GM10847 (cell line): ENCODE data around the gene GGT1.

Source experiments
- POLR2A ChIP-seq: IDR thresholded peaks from 2 replicates; pipeline ENCODE4 v1.6.1; 2011; ENCODE audit not compliant: insufficient read length; ENCODE audit errors: extremely low read depth

Gene GGT1

DNA sequence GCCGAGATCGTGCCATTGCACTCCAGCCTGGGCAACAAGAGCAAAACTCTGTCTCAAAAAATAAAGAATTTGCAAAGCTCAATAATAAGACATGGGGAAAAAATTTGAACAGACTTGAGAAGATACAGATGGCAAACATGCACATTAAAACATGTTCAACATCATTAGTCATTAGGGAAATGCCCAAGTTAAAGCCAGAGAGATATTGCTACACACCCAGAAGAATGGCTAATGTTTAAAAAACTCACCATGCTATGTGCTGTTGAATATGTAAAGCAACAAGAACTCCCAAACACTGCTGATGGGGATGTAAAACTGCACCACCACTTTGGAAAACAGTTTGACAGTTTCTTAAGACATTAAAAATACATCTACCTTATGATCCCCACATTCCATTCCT lies 22.7 kb upstream of the GGT1 start:
- TF ChIP-seq POLR2A: no peak

DNA sequence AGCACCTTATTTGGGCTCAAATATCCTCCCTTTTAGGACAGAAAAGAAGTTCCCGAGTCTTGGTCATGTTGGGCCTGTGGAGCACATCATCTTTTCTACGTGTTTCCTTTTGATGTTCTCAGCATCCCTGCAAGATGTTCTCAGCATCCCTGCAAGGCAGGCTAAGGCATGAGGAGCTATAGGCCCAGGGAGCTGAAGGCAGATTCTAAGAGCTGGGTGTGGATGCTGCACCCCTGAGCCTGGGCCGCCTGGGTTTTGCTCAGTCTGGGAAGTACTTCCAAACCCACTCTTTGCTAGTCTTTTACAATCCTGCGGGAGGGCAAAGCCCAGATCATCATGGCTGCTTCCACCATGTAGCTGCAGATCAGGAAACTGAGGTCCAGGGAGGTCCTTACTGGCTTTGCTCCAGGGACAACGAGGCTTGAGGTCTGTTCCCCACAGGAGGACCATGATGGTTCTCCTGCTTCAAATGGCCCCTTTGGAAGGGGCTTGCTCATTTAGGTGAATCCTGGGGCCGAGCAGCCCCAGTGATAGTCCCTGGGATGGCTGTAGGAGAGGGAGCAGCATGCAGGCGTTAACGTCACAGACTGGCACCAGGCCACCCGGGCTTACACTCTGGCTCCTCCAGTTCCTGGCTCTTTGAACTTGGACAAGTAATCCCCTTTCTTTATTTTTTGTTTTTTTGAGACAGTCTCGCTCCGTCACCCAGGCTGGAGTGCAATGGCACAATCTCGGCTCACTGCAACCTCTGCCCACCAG lies 20.8 kb upstream of the GGT1 start:
- TF ChIP-seq POLR2A: no peak

DNA sequence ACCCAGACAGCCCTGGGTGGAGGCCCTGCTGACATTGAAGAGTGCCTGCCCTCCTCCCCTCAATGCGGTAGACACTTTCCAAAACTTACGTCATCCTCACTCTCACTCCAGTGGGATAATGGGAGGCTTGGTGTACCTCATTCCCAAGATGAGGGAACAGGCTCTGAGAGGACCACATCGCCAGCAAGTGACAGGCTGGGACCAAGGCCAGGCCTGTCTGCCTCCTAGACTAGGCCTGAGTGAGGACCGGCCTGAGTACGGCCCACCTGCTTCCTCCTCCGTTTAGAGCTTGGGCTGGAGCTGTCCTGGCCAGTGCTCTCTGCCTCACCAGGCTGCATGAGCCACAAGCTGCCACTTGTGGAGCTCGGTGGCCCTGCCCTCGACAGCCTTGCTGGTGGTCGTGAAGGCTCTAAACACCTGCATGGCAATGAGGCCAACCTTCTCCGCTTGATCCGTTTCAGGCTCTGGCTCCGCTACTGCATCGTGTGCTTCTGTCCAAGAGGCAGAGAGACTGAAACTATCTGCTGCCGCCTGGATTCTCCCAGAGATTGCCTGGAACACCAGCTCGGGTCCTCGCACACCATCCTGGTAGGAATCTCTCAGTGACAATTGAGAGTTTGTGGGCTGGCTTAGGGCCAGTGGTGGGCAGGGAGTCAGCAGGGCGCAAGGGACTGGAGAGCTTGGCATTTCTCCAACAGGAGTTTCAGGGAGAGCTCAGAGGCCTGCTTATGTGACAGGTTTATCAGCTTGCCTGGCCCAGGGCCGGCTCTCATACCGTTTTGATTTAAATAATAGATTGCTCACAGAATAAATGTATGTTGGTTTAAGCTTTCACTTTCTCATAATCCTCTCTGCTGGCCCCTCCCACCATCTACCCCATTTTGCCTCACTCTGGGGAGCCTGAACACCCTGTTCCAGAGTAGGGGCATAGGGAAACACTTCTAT lies 19.5 kb upstream of the GGT1 start:
- TF ChIP-seq POLR2A: no peak

DNA sequence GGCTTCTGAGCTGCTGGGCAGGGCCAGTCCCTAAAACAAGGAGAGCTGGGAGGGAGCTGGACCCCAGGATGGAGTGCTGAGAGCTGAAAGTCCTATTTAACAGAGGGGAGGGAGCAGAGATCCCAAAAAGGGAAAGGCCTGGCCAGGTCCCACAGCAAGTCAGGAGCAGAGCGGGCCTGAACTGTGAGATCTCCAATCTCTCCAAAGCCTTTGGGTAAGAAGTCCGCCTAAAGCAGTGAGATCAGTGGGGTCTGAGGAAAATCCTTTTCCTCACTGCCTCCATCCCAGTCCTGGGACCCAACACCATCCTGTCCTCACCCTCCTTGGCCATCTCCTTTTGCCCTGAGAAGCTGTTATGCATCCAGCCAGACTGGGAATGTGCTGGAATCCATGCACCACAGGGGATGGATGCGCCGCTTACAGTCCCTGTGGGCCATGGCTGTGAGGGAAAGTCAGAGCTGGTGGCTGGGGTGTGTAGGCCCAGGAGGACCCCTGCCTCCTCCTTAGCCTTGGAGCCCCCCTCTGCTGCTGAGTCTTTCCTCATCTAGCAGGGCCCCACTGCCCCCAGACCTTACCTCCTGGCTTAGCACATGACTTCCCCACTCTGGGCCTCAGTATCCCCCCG lies 18.7 kb upstream of the GGT1 start:
- TF ChIP-seq POLR2A: no peak

DNA sequence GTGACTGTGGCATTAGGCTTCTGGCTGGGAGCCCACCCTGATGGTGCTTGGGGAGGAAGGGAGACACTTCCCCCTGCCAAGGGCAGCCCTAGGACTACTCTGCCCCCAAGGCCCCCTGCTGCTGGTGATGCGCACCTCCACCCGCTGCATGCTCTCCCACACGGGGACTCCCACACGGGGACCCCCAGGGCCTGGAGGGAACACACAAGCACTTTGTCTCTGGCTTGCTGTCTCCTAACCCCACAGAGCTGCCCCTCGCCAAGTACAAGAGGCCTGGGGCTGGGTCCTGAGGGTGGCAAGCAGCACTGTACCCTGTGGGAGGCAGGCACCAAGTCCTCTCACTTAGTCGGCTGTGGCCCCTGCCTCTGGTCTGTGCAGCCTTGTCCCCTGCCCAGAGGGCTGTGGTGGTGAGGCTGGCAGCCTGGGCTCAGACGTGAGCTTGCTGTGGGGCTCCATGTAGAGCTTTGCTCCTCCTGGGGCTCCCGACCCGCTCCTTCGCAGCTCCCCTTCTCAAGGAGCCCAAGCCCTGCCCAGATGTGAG lies 18.1 kb upstream of the GGT1 start:
- TF ChIP-seq POLR2A: no peak

DNA sequence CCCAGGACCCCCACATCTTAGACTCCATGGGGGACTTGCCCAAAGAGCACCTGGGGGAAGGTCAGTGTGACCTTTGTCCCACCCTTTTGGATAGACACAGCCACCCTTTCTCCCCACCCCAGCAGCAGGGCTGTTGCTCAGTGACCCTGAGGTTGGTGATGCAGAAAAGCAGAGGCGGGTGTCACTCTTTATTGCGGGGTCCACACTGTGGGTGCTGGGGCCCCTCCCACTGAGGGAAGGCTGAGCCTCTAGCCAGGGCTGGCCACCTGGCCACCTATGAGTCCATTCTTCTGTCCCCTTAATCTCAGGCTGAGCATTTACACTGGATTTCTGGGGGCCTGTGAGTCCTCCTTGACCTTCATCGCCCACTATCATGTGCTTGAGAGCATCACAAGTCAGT lies 17.5 kb upstream of the GGT1 start:
- TF ChIP-seq POLR2A: no peak

DNA sequence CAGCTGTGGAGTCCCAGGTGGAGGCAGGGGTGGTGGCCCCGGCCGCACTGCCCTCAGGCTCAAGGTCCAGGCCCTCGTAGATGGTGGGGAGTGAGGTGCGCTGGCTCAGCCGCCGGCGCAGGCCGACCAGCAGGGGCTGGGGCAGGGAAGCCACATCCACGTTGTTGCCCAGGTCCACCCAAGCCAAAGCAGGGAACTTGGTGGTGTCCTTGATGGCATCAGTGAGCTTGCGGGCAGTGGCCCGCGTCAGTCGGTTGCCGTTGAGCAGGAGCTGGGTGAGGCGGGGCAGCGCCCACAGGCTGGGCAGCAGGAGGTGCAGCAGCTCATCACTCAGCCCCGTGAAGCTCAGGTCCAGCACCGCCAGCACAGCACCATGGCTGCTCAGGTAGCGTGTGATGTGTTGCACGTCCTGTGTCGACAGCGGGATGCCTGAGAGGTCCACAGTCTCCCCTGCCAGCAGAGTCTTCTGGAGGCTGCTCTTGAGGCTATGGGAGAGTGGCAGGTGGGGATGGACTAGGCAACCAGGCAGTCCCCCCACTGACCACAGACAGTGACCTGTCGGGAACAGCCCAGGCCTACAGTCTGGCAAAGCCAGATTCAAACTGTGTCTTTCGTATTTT lies 17.0 kb upstream of the GGT1 start:
- TF ChIP-seq POLR2A: no peak

DNA sequence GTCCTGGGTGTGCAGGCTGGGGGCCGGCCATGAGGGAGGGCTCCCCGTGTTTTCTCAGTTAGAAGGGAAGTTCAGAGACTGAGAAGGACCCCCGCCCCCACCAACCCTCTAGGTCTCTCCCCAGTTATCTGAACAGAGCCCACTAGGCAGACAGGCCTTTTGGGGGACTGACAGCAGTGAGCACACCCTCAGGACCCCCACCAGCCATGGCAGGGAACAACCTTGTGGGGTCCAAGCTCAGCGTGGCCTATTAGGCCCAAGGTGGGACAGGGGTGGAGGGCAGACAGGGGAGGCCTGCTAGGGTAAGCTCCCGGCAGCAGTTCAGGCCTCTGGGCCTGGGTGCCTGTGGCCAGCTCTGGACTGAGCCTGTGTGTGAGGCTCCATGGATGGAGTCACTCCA lies 15.7 kb upstream of the GGT1 start:
- no peak for TF ChIP-seq POLR2A

DNA sequence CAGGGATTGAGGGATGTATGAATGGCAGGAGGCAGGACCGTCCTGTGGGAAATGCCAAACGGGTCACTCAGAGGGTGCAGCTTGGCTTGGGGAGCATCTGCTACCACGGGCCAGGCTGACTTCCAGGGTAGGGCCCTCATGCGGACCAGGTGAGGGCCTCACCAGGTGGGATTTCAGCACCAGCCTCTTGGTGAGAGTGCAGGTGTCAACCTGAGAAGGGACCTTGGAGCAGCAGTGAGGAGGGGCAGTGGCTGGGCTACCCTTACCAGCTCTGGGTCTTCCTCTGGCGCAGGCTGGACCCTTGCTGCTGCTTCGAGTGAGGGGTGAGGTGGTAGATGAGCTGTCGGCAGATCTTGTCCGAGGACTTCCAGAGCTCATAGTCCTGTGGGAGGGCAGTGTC lies 15.0 kb upstream of the GGT1 start:
- TF ChIP-seq POLR2A: no peak

DNA sequence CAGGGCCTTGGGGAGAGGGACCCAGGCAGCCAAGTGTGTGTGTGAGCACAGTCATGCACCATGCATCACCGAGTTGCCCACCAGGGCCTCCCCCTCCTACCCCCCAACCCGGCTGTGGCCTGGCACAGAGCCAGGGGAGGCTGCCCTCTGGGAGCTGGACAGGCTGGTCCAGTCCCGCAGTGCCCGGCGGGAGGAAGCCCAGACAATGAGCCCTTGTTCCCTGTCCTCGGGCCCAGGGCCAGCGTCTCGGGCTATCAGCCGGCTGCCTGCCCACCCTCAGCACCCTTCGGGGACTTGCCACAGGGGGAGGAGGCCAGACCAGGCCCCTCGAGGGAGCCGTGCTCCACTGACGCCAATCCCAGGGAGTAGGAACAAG lies 14.6 kb upstream of the GGT1 start:
- TF ChIP-seq POLR2A: no peak

DNA sequence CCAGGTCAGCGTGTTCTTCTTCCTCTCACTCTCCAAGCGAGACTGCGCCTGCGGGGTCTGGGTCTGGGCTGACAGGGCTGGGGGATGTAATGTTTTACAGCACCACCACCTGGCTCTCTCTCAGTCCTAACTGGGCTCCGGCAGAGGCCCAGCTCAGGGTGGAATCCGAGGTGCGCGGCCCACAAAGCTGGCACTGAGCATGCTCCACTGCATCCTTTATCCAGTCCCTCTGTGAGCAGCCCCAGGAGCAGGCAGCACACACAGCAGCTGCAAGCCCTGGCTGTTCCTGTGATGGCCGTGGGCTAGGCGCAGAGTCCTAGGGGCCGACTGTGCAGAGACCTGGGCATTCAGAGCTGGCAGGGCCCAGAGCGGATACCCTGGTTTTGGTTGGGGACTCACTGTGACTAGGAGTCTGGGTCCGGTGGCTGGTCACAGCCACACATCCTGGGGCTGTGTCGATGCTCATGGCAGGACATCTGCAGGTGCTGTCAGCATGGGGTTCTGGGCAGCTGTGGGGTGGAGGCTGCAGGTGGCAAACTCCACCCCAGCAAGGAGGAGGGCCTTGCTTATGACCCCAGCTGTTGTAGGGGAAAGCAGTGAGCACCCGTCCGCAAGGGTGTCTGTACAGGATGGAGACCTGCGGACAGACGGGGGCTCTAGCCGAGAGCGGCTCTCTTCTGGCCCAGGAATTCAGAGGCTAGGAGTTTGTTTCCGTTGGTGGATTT lies 14.1 kb upstream of the GGT1 start:
- TF ChIP-seq POLR2A: no peak

DNA sequence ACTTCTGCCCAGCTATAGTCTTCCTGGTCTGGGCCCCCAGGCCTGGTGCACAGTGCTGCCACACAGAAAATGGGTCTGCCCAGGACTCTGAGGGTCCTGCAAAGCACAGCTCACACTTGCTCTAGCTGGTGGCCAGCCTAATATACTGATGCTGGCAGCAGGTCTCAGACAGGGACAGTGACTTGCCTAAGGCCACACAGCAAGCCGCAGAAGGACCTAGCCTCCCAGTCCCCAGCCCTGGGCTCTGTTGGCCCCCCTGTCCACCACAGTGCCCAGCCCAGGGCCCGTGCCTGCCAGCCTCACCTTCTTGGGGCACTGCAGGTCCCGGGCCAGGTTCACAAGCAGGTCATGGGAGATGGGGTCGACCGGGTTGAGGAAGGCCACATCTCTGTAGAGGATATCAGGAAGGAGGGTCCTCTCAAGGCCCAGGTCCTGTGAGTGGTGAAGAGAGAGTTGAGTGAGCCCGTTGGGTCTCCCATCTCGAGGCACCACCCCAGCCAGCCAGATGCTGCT lies 13.4 kb upstream of the GGT1 start:
- TF ChIP-seq POLR2A: no peak

DNA sequence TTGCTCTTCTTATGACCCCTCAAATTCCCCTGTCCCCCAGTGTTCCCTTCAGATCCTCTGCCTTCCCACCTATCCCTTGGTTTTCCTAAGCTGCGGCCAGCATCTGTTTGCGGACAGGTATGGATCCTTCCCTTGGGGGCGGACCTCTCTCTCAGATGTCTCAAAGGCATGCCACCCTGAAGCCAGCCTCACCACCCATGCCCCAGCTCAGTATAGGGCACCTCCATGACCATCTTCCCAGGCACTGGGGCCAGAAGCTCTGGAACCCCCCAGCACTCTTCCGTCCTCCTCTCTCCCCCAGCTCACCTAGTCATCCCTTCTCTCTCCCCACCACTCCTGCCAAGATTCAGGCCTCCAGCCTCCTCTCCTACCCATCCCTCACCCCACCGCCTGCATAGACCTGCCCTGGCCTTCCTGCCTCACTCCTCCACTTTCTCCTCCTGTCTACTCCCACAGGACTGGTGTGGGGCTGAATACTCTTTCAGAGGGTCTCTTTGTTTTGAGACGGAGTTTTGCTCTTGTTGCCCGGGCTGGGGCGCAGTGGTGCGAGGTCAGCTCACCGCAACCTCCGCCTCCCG lies 12.3 kb upstream of the GGT1 start:
- TF ChIP-seq POLR2A: no peak

DNA sequence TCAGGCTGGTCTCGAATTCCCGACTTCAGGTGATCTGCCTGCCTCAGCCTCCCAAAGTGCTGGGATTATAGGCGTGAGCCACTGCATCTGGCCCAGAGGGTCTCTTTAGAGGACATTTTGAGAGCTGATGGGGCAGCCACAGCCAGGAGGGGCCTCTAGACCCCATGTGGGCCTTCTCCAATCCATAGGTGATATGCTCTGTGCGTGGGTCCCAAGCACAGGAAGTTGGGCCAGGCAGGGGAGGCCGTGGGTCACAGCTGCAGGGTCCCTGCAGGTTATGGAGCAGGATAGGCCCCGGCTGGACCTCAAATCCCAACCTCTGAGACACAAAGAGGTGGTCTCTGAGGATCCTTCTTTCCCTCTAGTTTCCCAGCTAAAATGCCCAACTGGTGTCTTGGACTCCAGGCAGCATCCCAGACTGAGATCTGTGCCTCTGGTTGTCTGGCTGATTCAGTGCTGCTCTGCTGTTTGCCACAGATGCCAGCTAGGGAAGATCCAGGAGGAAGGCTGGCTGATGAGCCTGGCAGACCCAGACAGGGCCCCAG lies 11.6 kb upstream of the GGT1 start:
- TF ChIP-seq POLR2A: no peak
